ENCODE measurements around the gene NPR3.

DNA sequence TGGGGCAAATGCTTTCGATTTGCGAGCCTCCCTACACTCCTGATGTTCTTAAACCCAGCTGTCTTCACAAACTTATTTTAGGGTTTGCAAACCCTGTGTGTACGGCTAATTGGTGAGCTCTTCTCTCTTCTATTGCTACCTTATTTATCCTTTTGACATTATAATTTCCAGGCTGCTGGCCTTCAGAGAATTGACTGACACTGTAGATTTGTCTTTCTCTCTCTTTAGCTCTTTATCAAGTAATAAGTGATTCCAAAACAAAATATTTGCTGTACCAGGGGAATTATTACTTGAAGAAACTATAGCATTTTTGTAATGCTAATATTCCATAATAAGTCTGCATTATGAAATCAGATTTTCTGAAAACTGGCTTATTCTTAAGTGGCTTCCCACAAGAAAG lies 92.5 kb downstream of the NPR3 start:
- TF ChIP-seq, protein P1, sequence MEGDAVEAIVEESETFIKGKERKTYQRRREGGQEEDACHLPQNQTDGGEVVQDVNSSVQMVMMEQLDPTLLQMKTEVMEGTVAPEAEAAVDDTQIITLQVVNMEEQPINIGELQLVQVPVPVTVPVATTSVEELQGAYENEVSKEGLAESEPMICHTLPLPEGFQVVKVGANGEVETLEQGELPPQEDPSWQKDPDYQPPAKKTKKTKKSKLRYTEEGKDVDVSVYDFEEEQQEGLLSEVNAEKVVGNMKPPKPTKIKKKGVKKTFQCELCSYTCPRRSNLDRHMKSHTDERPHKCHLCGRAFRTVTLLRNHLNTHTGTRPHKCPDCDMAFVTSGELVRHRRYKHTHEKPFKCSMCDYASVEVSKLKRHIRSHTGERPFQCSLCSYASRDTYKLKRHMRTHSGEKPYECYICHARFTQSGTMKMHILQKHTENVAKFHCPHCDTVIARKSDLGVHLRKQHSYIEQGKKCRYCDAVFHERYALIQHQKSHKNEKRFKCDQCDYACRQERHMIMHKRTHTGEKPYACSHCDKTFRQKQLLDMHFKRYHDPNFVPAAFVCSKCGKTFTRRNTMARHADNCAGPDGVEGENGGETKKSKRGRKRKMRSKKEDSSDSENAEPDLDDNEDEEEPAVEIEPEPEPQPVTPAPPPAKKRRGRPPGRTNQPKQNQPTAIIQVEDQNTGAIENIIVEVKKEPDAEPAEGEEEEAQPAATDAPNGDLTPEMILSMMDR (IDR thresholded peaks at IDR 0.05), result no peak
- TF ChIP-seq POLR2A (IDR thresholded peaks at IDR 0.05), result no peak

All from sigmoid colon (tissue), 3 donors.